Upper lobe of left lung (tissue), 4 donors: Measurements from ENCODE around the gene ITCH.

Experiments used
- POLR2A ChIP-seq, 4 donors: fragments of 450-650 bp; IDR thresholded peaks; one replicate each; pipeline ENCODE4 v1.5.1; 2016 to 2017; ENCODE audit warnings: antibody characterized with exemption in 4 of 4, mild to moderate bottlenecking in 2 of 4
- TF ChIP-seq, protein P1 (sequence below), 6 experiments: fragments of 450-650 bp in 4 of 6; fragments of 200-600 bp in 2 of 6; sonication (generic) in 2 of 6; IDR thresholded peaks; one replicate each; pipeline ENCODE4 v1.5.1; 2016 to 2019; ENCODE audit warnings: antibody characterized with exemption in 6 of 6

DNA sequence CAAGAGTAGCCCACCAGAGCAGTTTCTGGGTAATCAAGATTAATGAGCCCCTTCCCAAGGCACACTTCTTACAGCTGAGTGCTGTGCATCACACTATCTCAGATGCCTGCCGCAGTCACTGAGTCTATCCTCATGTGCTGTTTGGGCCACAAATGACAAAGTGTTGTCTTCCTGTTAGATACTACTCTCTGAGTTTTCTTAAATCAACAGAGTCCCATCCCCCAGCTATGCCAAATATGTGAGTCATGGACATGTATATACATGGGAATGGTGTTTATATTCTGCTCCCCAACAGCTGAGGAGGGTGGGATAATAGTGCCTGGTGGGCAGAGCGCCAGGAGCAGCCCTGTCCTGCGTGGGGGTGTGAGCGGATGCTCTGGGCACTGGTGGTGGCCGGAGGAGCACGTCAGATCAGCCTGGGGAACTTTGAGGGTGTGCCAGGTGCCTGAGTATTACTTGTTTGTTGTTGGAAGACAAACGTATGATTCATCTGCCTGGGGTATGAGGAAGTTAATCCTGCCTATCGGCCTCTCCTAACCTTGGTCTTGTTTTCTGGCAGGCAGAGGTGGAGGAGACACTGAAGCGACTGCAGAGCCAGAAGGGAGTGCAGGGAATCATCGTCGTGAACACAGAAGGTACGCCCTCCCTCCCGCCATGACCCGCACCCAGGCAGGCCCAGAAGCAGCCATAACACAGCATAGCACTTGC lies 162.8 kb downstream of the ITCH start:
- TF ChIP-seq POLR2A (IDR thresholded peaks at IDR 0.05), result peak in 1 of 4 donors; percentile 15
- TF ChIP-seq, protein P1, sequence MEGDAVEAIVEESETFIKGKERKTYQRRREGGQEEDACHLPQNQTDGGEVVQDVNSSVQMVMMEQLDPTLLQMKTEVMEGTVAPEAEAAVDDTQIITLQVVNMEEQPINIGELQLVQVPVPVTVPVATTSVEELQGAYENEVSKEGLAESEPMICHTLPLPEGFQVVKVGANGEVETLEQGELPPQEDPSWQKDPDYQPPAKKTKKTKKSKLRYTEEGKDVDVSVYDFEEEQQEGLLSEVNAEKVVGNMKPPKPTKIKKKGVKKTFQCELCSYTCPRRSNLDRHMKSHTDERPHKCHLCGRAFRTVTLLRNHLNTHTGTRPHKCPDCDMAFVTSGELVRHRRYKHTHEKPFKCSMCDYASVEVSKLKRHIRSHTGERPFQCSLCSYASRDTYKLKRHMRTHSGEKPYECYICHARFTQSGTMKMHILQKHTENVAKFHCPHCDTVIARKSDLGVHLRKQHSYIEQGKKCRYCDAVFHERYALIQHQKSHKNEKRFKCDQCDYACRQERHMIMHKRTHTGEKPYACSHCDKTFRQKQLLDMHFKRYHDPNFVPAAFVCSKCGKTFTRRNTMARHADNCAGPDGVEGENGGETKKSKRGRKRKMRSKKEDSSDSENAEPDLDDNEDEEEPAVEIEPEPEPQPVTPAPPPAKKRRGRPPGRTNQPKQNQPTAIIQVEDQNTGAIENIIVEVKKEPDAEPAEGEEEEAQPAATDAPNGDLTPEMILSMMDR (IDR thresholded peaks at IDR 0.05), result no peak
